NCI-H748 (cell line): Measurements from ENCODE around the gene AXIN1.
"Not testable (repeated sequence)": the region's sequence is repeated elsewhere in the genome, so short reads cannot be mapped to it uniquely, and the experiment has no call there.

ENCODE experiments used
- DNase-seq: peaks from one replicate; lab custom pipeline; 2025; ENCODE audit not compliant: unreplicated experiment; lab: John Stamatoyannopoulos, UW

The AXIN1 gene

GRCh38 chr16:270381-271255, 81.9 kb downstream of the AXIN1 start:
- DNase-seq = no peak

GRCh38 chr16:269061-269796, 83.3 kb downstream of the AXIN1 start:
- no peak for DNase-seq

GRCh38 chr16:268141-269053, 84.1 kb downstream of the AXIN1 start:
- no peak for DNase-seq

- DNase-seq = not testable (repeated sequence)
Observed at GRCh38 chr16:267562-267961, 85.0 kb downstream of the AXIN1 start.

GRCh38 chr16:266258-267164, 86.0 kb downstream of the AXIN1 start:
- no peak for DNase-seq

GRCh38 chr16:265711-266110, 86.8 kb downstream of the AXIN1 start:
- DNase-seq = no peak

- no peak for DNase-seq
Observed at GRCh38 chr16:265002-265529, 87.5 kb downstream of the AXIN1 start.

- no peak for DNase-seq
Observed at GRCh38 chr16:264440-264951, 88.0 kb downstream of the AXIN1 start.

- no peak for DNase-seq
Observed at GRCh38 chr16:263944-264343, 88.6 kb downstream of the AXIN1 start.

GRCh38 chr16:263182-263774, 89.2 kb downstream of the AXIN1 start:
- no peak for DNase-seq

- no peak for DNase-seq
Observed at GRCh38 chr16:262121-262745, 90.3 kb downstream of the AXIN1 start.

- DNase-seq = no peak
Observed at GRCh38 chr16:261031-261691, 91.4 kb downstream of the AXIN1 start.

- DNase-seq = no peak
Observed at GRCh38 chr16:260326-260725, 92.2 kb downstream of the AXIN1 start.

GRCh38 chr16:259814-260253, 92.7 kb downstream of the AXIN1 start:
- no peak for DNase-seq

- DNase-seq = no peak
Observed at GRCh38 chr16:259226-259625, 93.3 kb downstream of the AXIN1 start.

- DNase-seq = not testable (repeated sequence)
Observed at GRCh38 chr16:258091-258490, 94.4 kb downstream of the AXIN1 start.

- no peak for DNase-seq
Observed at GRCh38 chr16:255183-255582, 97.3 kb downstream of the AXIN1 start.

- no peak for DNase-seq
Observed at GRCh38 chr16:254461-254860, 98.1 kb downstream of the AXIN1 start.
